GM12878 (cell line): ENCODE data around the gene DHRS4. TPM values are rescaled to one million over a fixed set of nuclear protein-coding genes. Genes with fewer than 3 reads are reported as not detected.
"Not testable (repeated sequence)": the region's sequence is repeated elsewhere in the genome, so short reads cannot be mapped to it uniquely, and the experiment has no call there.

Experiments
- ATAC-seq: fragments of 200-7000 bp; cut with Tn5 transposase; 3 replicates; pipeline ENCODE4 v1.9.1; 2020; ENCODE audit warnings: mild to moderate bottlenecking, moderate library complexity
- BruUV-seq: library from RNA; stranded (reverse); fragments of 400-500 nt; replicated peaks from 2 replicates; lab custom pipeline; 2021; lab: Mats Ljungman, UMichigan
- CTCF ChIA-PET: fragments of 300-600 bp; sonication (Branson Sonifier 250); formaldehyde crosslinking; extraction: SDS; loops from one replicate; lab custom pipeline; 2021; ENCODE audit warnings: inconsistent platforms; lab: Yijun Ruan, JAX
- POLR2A ChIA-PET: fragments of 350-600 bp; formaldehyde crosslinking; extraction: SDS; loops from one replicate; lab custom pipeline; 2021; ENCODE audit warnings: inconsistent platforms; lab: Charles Lee
- RAD21 ChIA-PET: fragments of 300-600 bp; sonication (Branson Sonifier 250); formaldehyde crosslinking; loops from one replicate; lab custom pipeline; 2023; ENCODE audit warnings: antibody characterized with exemption; ENCODE audit not compliant: unreplicated experiment; lab: Charles Lee
- SMC1A ChIA-PET: fragments of 300-600 bp; sonication (Branson Sonifier 250); formaldehyde crosslinking; loops from one replicate; lab custom pipeline; 2023; ENCODE audit not compliant: unreplicated experiment, uncharacterized antibody; lab: Charles Lee
- DNase-seq: peaks from one replicate; pipeline ENCODE4 v3.0.0-alpha.2; 2011; ENCODE audit warnings: low read depth, low spot score
- FAIRE-seq: peaks from 3 replicates; lab custom pipeline; 2011; peaks lifted over from hg19 to GRCh38; lab: Jason Lieb, UNC
- H2AFZ ChIP-seq: 2 replicates; pipeline ENCODE4 v1.6.0; 2011; ENCODE audit warnings: low read depth, low read length, control low read depth; ENCODE audit not compliant: control insufficient read depth
- H3K27ac ChIP-seq: 2 replicates; pipeline ENCODE4 v1.5.1; 2011; ENCODE audit warnings: control low read depth; ENCODE audit not compliant: control insufficient read depth, insufficient read depth
- H3K27me3 ChIP-seq, 2 experiments: replicated peaks in 1 of 2; 2 replicates each; pipeline versions ENCODE4 v1.6.0 to v1.6.1; 2011; ENCODE audit warnings: low read length in 1 of 2; ENCODE audit not compliant: control insufficient read depth in 2 of 2, insufficient read depth in 2 of 2
- H3K36me3 ChIP-seq, 2 experiments: 2 replicates each; pipeline ENCODE4 v1.5.1; 2011; ENCODE audit warnings: low read length in 1 of 2; ENCODE audit not compliant: control insufficient read depth in 2 of 2, insufficient read depth in 2 of 2
- H3K4me1 ChIP-seq: 2 replicates; pipeline ENCODE4 v1.6.1; 2011; ENCODE audit warnings: mild to moderate bottlenecking, low read length, moderate library complexity, mixed read lengths; ENCODE audit not compliant: control insufficient read depth, insufficient read depth
- H3K4me2 ChIP-seq: 2 replicates; pipeline ENCODE4 v1.6.0; 2011; ENCODE audit warnings: control low read depth; ENCODE audit not compliant: control insufficient read depth, insufficient read depth
- H3K4me3 ChIP-seq: fragments of 200-600 bp; sonication (generic); 2 replicates; pipeline ENCODE4 v1.5.1; 2016
- H3K79me2 ChIP-seq: 2 replicates; pipeline ENCODE4 v1.6.0; 2011; ENCODE audit warnings: low read length; ENCODE audit not compliant: control insufficient read depth, insufficient read depth
- H3K9ac ChIP-seq: 2 replicates; pipeline ENCODE4 v1.8.0; 2011; ENCODE audit warnings: low read length, control low read depth, mixed read lengths; ENCODE audit not compliant: control insufficient read depth, insufficient read depth
- H3K9me3 ChIP-seq: replicated peaks from 3 replicates; pipeline ENCODE4 v1.5.1; 2011; ENCODE audit warnings: mild to moderate bottlenecking, low read length; ENCODE audit not compliant: control insufficient read depth, insufficient read depth
- H4K20me1 ChIP-seq: 2 replicates; pipeline ENCODE4 v1.6.0; 2011; ENCODE audit not compliant: control insufficient read depth, insufficient read depth
- WGBS: methylation state at CpG from one replicate; pipeline ENCODE4 v1.1.6; 2016; ENCODE audit warnings: low lambda C conversion rate; ENCODE audit not compliant: insufficient replicate concordance, insufficient coverage; ENCODE audit errors: missing lambda C conversion rate; 5-methylcytosine and 5-hydroxymethylcytosine counted together
- in situ Hi-C: fragments of 300-500 bp; cut with MboI; formaldehyde crosslinking; loops from 9 replicates; pipeline ENCODE4 v1.14.3; 2018; ENCODE audit warnings: mixed read lengths
- intact Hi-C: fragments of 100-400 bp; cut with micrococcal nuclease; formaldehyde crosslinking; loops from one replicate; pipeline ENCODE4 v1.14.2; 2022; ENCODE audit not compliant: unreplicated experiment
- polyA plus RNA-seq, 11 experiments: library from polyadenylated mRNA; depleted of rRNA in 4 of 11; unstranded in 6 of 11; stranded (reverse) in 5 of 11; fragments of >200 nt; fragmentation: Nextera tagmentation in 4 of 11; fragmentation: Illumina TruSeq in 1 of 11; extraction: Ambion mirVana in 4 of 11; extraction: Trizol in 1 of 11; gene quantifications; 1 replicate in 1 of 11; 2 replicates in 10 of 11; pipeline versions ENCODE4 v1.2.1 to v1.2.3, GENCODE V29; 2011 to 2016; ENCODE audit warnings: inconsistent platforms in 2 of 11, missing spikeins in 2 of 11, low read depth in 1 of 11
- total RNA-seq, 4 experiments: library from RNA; depleted of rRNA in 3 of 4; stranded (reverse); fragments of >200 nt in 3 of 4; fragmentation: Illumina TruSeq in 1 of 4; extraction: Trizol in 1 of 4; gene quantifications; 2 replicates each; pipeline versions ENCODE4 v1.2.1 to v1.2.3, GENCODE V29; 2013 to 2021

Gene DHRS4
- total and polyA plus RNA-seq, 10 of the 15 experiments (the other 5 are each of a cell fraction or from before 2014, with no cell fraction given) = 2.4 to 38.1 (median 22.2) TPM

DNA sequence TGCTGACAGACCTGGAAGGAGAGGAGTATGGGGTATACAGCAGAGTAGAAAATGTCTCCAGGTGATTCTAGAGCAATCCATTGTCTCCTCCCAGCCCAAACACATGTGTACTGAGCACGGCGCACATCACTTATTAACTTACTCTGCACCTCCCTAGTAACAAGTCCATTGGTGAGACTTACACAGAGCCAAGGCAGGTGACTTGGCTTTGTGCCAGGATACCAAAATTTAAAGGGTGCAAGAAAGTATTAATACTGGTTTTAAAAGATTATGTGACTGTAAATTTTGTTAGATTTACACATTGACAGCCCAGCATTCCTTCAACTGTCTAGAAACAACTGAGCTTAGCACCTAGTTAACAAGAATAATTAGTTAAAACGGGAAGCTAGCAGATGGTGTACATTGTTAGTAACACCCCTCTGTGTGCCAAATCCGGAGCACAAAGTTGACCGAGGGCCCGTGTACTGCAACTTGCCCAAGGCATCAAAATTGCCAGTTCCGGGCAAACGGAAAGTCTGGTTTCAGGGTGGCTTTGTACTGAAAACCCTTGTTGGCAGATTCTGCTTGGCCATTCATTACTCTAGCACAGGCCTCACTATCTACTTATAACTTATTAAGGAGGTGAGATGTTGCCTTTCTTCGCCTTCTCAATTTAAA is 4.5 kb downstream of the DHRS4 start:
- H3K79me2 ChIP-seq, RAD21 ChIA-PET, H3K4me2 ChIP-seq, H3K4me3 ChIP-seq, intact Hi-C loops, in situ Hi-C loops, DNase-seq, ATAC-seq, H3K4me1 ChIP-seq, FAIRE-seq, H3K36me3 ChIP-seq, H3K9ac ChIP-seq, SMC1A ChIA-PET, H3K27me3 ChIP-seq, H2AFZ ChIP-seq, BruUV-seq, POLR2A ChIA-PET, H4K20me1 ChIP-seq, H3K27ac ChIP-seq, H3K9me3 ChIP-seq: not testable (repeated sequence)
- whole genome bisulfite sequencing = 94% methylated on average over 9 of the region's 9 CpGs
- CTCF ChIA-PET = interaction anchor here (1.8 kb wide), 1 partner anchor 326 kb away, joined by 5 read pairs; no protein-coding TSS in a partner anchor

DNA sequence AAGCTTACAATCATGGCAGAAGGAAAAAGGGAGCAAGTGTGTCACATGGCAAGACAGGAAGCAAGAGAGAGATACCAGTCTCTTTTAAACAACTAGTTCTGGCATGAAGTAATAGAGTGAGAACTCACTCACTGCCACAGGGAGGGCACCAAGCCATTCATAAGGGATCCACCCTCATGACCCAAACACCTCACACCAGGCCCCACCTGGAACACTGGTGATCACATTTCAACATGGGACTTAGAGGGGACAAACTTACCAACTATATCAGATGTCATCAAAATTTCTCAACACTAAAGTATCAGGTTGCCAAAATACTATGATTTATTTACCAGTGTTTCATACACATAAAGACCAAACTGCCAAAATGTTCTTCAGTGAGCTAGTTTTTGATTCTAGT is 7.3 kb downstream of the DHRS4 start:
- H3K79me2 ChIP-seq, H2AFZ ChIP-seq, SMC1A ChIA-PET, H4K20me1 ChIP-seq, H3K36me3 ChIP-seq, in situ Hi-C loops, H3K9ac ChIP-seq, H3K4me1 ChIP-seq, CTCF ChIA-PET, H3K27me3 ChIP-seq, RAD21 ChIA-PET, ATAC-seq, H3K9me3 ChIP-seq, DNase-seq, H3K4me2 ChIP-seq, FAIRE-seq, POLR2A ChIA-PET, BruUV-seq, H3K4me3 ChIP-seq, H3K27ac ChIP-seq, intact Hi-C loops: not testable (repeated sequence)

DNA sequence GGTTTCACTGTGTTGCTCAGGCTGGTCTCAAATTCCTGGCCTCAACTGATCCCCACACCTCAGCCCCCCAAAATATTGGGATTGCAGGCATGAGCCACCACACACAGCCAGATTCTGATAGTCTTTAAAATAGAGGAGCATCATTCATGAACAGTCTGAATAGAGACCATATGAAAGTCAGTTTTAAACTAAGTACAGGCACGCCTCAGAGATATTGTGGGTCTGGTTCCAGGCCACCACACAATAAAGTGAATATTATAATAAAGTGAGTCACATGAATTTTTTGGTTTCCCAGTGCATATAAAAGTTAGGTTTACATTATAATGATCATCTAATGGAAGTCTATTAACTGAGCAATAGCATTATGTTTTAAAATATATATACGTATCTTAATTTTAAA is 8.1 kb downstream of the DHRS4 start:
- H3K36me3 ChIP-seq, DNase-seq, RAD21 ChIA-PET, ATAC-seq, H3K27me3 ChIP-seq, FAIRE-seq, H3K9ac ChIP-seq, POLR2A ChIA-PET, H3K4me1 ChIP-seq, CTCF ChIA-PET, BruUV-seq, H3K9me3 ChIP-seq, H3K27ac ChIP-seq, intact Hi-C loops, SMC1A ChIA-PET, H3K4me3 ChIP-seq, in situ Hi-C loops, H4K20me1 ChIP-seq, H3K4me2 ChIP-seq, H3K79me2 ChIP-seq, H2AFZ ChIP-seq: not testable (repeated sequence)
- WGBS = 100% methylated on average over 1 of the region's 2 CpGs

GRCh38 chr14:23969130-23969480 is 15.5 kb downstream of the DHRS4 start:
- FAIRE-seq, in situ Hi-C loops: not testable (repeated sequence)

More at GRCh38 chr14:23969130-23969480, 15.5 kb downstream of the DHRS4 start:
- WGBS = no CpG with 5 or more reads among the region's 9 CpGs
- peak overlapping the region; percentile 44; the same call in 1 of the 2 replicates for H3K4me2 ChIP-seq
- SMC1A ChIA-PET, H3K9ac ChIP-seq, H3K27me3 ChIP-seq, H3K36me3 ChIP-seq, H4K20me1 ChIP-seq, ATAC-seq, POLR2A ChIA-PET, H3K79me2 ChIP-seq, H3K9me3 ChIP-seq, DNase-seq, RAD21 ChIA-PET, H3K4me1 ChIP-seq, H3K4me3 ChIP-seq, H3K27ac ChIP-seq, intact Hi-C loops, H2AFZ ChIP-seq, BruUV-seq: not testable (repeated sequence)
- CTCF ChIA-PET = interaction anchor here (1.2 kb wide), 1 partner anchor 140 kb away, joined by 3 read pairs; no protein-coding TSS in a partner anchor
